MM.1S (cell line): ENCODE results near the gene CFAP119.

Experiments
- DNase-seq: peaks from one replicate; pipeline ENCODE4 v3.0.0-alpha.2; 2015
- H2AFZ ChIP-seq: fragments of 300-600 bp; sonication (generic); 2 replicates; pipeline ENCODE4 v1.6.0; 2016; ENCODE audit warnings: antibody characterized with exemption, low read length
- H3F3A ChIP-seq: fragments of 300-600 bp; sonication (generic); 2 replicates; pipeline ENCODE4 v1.6.1; 2016; ENCODE audit warnings: mild to moderate bottlenecking, antibody characterized with exemption, low read length, moderate library complexity, mixed read lengths; ENCODE audit not compliant: insufficient read depth
- H3K27ac ChIP-seq: fragments of 300-600 bp; sonication (generic); 2 replicates; pipeline ENCODE4 v1.5.1; 2016; ENCODE audit warnings: mild to moderate bottlenecking, low read length
- H3K27me3 ChIP-seq: fragments of 300-600 bp; sonication (generic); replicated peaks from 2 replicates; pipeline ENCODE4 v1.6.0; 2016; ENCODE audit warnings: low read length; ENCODE audit not compliant: insufficient read depth
- H3K36me3 ChIP-seq: fragments of 300-600 bp; sonication (generic); replicated peaks from 2 replicates; pipeline ENCODE4 v1.6.1; 2016; ENCODE audit warnings: mild to moderate bottlenecking, low read length, mixed read lengths; ENCODE audit not compliant: insufficient read depth
- H3K4me1 ChIP-seq: fragments of 300-600 bp; sonication (generic); 2 replicates; pipeline ENCODE4 v1.6.1; 2016; ENCODE audit warnings: low read length, mixed read lengths
- H3K4me2 ChIP-seq: fragments of 300-600 bp; sonication (generic); 2 replicates; pipeline ENCODE4 v1.6.0; 2016; ENCODE audit warnings: low read depth, low read length
- H3K4me3 ChIP-seq: fragments of 300-600 bp; sonication (generic); 2 replicates; pipeline ENCODE4 v1.5.1; 2016; ENCODE audit warnings: low read length, mixed read lengths
- H3K79me2 ChIP-seq: fragments of 300-600 bp; sonication (generic); 2 replicates; pipeline ENCODE4 v1.6.1; 2016; ENCODE audit warnings: mixed run types, low read length, mixed read lengths
- H3K9ac ChIP-seq: fragments of 300-600 bp; sonication (generic); 2 replicates; pipeline ENCODE4 v1.6.1; 2016; ENCODE audit warnings: low read length, mixed read lengths
- H3K9me2 ChIP-seq: fragments of 300-600 bp; sonication (generic); replicated peaks from 2 replicates; pipeline ENCODE4 v1.6.1; 2016; ENCODE audit warnings: mild to moderate bottlenecking, low read length, mixed read lengths; ENCODE audit not compliant: insufficient read depth
- H3K9me3 ChIP-seq: fragments of 300-600 bp; sonication (generic); replicated peaks from 2 replicates; pipeline ENCODE4 v1.6.1; 2016; ENCODE audit warnings: mild to moderate bottlenecking, low read length, mixed read lengths; ENCODE audit not compliant: insufficient read depth
- H4K20me1 ChIP-seq: fragments of 300-600 bp; sonication (generic); 2 replicates; pipeline ENCODE4 v1.6.1; 2016; ENCODE audit warnings: mild to moderate bottlenecking, low read length, moderate library complexity, mixed read lengths; ENCODE audit not compliant: insufficient read depth
- CTCF ChIP-seq: fragments of 300-600 bp; sonication (generic); IDR thresholded peaks from 2 replicates; pipeline ENCODE4 v1.5.1; 2016; ENCODE audit warnings: antibody characterized with exemption, low read length, mixed read lengths
- EZH2 ChIP-seq: fragments of 300-600 bp; sonication (generic); optimal IDR thresholded peaks from 2 replicates; pipeline ENCODE3; 2017; ENCODE audit warnings: low read depth, mild to moderate bottlenecking, antibody characterized with exemption, low read length, mixed read lengths
- EZH2phosphoT487 ChIP-seq: fragments of 300-600 bp; sonication (generic); IDR thresholded peaks from 2 replicates; pipeline ENCODE4 v1.6.1; 2018; ENCODE audit warnings: antibody characterized with exemption, low read length

CFAP119 gene

GRCh38 chr16:30710971-30711370 is 50.9 kb downstream of the CFAP119 start:
- no peaks in the 10 kb centered on the region for H3K27me3 ChIP-seq
- H3K9ac ChIP-seq = no peak overlapping the region
- peaks cover 36% of the 10 kb centered on the region for H3K36me3 ChIP-seq
- no peaks in the 10 kb centered on the region for H3K4me1 ChIP-seq
- 0 out of 2 replicates have a peak, but pooled peaks cover 2% of the 10 kb centered on the region for H3F3A ChIP-seq
- H3K9me3 ChIP-seq = no peaks in the 10 kb centered on the region
- no peak overlapping the region for H3K4me3 ChIP-seq
- no peak for DNase-seq
- TF ChIP-seq EZH2phosphoT487 = no peak
- TF ChIP-seq EZH2 = no peak
- TF ChIP-seq CTCF = no peak
- no peaks in the 10 kb centered on the region for H4K20me1 ChIP-seq
- H3K79me2 ChIP-seq = peaks cover 65% of the 10 kb centered on the region
- no peak overlapping the region for H2AFZ ChIP-seq
- H3K4me2 ChIP-seq = no peak overlapping the region
- H3K9me2 ChIP-seq = no peaks in the 10 kb centered on the region
- H3K27ac ChIP-seq = no peak overlapping the region
